ENCODE results near the gene IL1RL1.

DNA sequence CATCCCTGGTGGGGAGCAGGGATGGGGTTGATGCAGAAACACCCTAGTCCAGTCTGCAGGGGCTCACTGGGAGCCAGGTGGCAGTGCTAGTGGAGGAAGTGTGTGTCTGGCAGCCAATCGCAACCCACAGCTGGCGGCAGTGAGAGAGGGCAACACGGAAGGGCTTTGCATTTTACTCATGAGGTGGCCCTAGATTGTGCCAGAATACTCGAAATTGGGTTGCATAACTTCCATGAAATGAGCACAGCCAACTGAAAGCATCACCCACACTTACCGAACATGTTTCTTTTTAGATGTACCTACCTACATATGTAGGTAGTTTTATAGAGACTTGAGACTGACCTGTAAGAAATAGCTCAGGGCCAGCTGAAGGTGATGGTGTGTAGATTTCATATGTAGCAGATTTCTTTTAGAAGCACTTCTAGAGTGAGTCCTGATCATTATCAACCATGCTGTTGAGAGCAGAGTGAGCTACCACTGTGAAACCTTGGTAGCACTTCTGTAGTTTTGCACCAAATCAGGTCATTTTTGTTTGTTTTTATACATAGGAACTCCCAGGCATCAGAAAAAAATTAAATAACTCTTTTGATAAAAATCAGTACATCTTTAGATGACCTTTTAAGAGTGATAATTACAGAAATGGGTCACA, 57.2 kb downstream of the IL1RL1 start:
- TF ChIP-seq POLR2AphosphoS5 (IDR thresholded peaks at IDR 0.05; ENCODE audit: borderline replicate concordance, low read depth, low read length), result no peak
- TF ChIP-seq EZH2 (IDR thresholded peaks at IDR 0.05), result no peak
